Keratinocyte (primary cell): ENCODE measurements around the gene B3GLCT.

Source experiments
- CTCF ChIP-seq, 3 experiments: IDR thresholded peaks in 1 of 3; conservative IDR thresholded peaks in 1 of 3; optimal IDR thresholded peaks in 1 of 3; 2 replicates in 2 of 3; 3 replicates in 1 of 3; pipeline versions ENCODE3 to v1.5.1; 2011; ENCODE audit warnings: low read length in 3 of 3, mild to moderate bottlenecking in 3 of 3, moderate library complexity in 2 of 3, control low read depth in 1 of 3, inconsistent platforms in 1 of 3; ENCODE audit not compliant: insufficient read depth in 2 of 3; ENCODE audit errors: extremely low read depth in 1 of 3
- EZH2 ChIP-seq: IDR thresholded peaks from one replicate; pipeline ENCODE4 v1.6.1; 2012; ENCODE audit warnings: inconsistent platforms, mild to moderate bottlenecking, low read length, moderate library complexity

GRCh38 chr13:31191748-31192147, 8.0 kb upstream of the B3GLCT start:
- TF ChIP-seq CTCF (optimal IDR thresholded peaks at IDR 0.05 in 1 of 3, IDR thresholded peaks at IDR 0.05 in 1 of 3, conservative IDR thresholded peaks at IDR 0.05 in 1 of 3; ENCODE audit: extremely low read depth in 1 of 3, insufficient read depth in 2 of 3, low read length in 3 of 3) (no peak), EZH2 (no peak)
